Measurements from ENCODE around the gene RAB1B.
A peak's percentile ranks its signal among the peaks of the same experiment; 100 is the strongest.
"Not testable (repeated sequence)": the region's sequence is repeated elsewhere in the genome, so short reads cannot be mapped to it uniquely, and the experiment has no call there.

The RAB1B gene

GRCh38 chr11:66310803-66311440, 42.5 kb downstream of the RAB1B start:
- DNase-seq: not testable (repeated sequence)

DNA sequence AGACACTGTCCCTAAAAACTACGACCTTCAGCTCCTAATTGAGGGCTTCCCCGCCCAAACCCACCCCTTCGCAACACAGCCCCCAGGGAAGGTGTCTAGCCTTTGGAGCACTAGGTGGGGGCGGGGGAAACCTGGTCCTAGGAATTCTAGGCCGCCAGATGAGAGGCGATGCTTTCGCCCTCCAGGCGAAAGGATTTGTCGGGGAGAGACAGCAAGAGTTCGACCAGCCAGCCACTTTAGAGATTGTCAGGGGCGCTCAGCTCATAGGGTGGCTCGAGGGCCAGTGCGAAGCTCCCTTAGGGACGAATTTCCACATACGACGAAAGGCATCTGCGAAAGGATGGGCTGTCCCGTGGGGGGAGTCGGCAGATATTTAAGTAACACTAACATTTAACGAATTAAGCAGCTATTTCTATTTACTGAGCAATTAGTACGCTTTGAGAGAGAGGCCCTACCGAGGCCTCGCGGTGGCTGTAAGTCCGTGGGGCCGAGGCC, 43.1 kb downstream of the RAB1B start:
- no peak for DNase-seq

GRCh38 chr11:66311965-66312548, 43.6 kb downstream of the RAB1B start:
- DNase-seq: peak; percentile 97

DNA sequence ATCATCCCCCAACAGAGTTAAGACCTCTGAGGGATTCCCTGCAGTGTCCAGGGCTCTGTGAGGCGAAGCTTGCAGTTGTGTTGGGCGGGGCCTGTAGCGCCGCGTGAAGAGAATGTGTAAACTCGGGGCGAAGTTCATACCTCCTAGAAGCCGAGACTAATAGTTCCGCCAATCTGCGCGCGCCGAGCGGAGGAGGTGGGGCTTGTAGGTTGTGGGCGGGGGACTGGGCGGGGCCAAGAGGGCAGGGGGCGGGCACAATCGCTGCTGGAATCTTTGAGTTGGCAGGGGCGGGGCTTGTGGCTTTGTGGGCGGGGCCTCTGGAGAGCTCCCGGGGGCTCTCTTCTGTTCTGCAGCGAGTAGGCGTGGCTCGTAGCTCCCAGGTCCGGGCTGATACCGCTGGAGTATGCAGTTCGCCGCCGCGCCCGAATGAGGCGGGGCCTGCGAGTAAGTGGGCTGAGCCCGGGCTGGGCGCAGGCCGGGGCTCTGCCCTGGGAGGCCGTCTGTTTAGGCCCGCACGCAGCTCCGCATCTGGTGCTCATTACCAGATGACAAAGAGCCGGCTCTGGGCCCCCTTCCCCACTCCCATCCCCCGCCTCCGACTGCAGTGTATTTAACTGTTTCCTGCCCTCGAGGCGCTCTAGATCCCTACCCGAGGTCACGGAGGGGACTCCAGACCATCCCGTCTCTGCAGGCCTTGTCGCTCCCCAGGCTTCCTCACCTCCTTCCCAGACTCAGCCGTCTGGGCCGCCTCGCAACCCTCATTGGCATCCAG, 44.3 kb downstream of the RAB1B start:
- peak; percentile 98 for DNase-seq

- no peak for DNase-seq
These were observed 45.1 kb downstream of the RAB1B start for GRCh38 chr11:66313321-66314185.

DNA sequence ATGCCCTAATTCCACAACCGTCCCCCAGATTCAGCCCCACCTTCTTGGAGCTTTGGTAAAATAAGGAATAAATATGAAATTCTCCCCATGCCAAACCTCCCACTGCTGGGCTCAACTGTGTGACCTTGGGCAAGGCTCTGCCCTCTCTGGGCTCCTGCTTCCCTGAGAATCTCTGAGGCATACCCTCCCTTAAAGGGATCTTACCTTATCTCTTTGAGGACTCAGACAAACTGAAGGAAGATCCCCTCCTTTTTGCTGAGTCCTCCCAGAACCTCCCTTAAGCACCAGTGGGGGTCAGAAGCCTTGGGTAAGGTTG, 45.7 kb downstream of the RAB1B start:
- no peak for DNase-seq

DNA sequence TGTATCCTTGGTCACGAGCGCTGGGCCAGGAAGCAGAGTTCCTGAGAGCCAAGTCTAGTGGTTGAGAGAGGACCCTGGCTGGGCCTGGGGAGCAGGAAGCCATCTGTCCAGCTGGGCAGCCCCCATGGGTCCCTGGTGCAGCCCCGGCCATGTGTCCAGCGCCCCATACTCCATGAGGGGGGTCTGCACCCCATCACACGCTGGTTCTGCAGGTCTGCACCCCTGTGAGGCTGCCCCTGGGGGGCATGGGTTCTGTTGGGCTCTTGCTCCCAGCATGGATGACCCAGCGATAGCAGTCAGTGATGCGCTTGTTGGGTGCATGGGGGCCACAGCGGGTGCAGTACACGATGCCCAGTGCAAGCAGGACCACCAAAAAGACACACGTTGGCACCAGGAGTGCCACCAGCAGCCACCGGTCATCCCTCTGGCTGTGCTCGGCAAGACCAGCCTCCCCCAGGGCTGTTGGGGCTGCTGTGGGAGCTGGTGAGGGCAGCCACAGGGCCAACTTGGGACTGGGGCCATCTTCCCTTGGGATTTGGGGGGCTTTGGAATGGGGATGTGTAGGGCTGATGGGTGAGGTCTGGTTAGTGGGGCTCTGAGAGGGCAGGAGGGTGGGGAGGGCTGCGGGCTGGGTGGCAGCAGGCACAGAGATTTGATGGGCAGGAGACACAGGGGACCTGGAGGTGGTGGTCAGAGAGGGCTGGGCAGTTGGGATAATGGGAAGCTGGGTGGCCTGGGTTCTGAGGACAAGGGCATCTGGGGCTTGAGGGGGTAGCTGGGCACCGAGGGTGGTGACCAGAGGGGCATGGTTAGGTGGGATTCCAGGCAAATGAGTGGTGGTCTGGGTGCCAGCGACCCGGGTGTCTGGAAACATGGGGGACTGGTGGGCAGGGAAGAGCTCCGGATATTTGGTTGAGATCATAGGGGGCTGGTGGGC, 46.4 kb downstream of the RAB1B start:
- DNase-seq: no peak

- DNase-seq: no peak
These were observed 47.1 kb downstream of the RAB1B start for GRCh38 chr11:66315498-66315885.

GRCh38 chr11:66315921-66316811, 47.7 kb downstream of the RAB1B start:
- DNase-seq: no peak

- no peak for DNase-seq
These were observed 48.4 kb downstream of the RAB1B start, which contains the start of gene CD248 for GRCh38 chr11:66316849-66317251. Gene CD248, minus strand, starts transcription at chr11:66317044. Its CDS starts 17 bp downstream, at chr11:66317027.

- DNase-seq: no peak
These were observed 48.9 kb downstream of the RAB1B start for GRCh38 chr11:66317322-66317722.

DNA sequence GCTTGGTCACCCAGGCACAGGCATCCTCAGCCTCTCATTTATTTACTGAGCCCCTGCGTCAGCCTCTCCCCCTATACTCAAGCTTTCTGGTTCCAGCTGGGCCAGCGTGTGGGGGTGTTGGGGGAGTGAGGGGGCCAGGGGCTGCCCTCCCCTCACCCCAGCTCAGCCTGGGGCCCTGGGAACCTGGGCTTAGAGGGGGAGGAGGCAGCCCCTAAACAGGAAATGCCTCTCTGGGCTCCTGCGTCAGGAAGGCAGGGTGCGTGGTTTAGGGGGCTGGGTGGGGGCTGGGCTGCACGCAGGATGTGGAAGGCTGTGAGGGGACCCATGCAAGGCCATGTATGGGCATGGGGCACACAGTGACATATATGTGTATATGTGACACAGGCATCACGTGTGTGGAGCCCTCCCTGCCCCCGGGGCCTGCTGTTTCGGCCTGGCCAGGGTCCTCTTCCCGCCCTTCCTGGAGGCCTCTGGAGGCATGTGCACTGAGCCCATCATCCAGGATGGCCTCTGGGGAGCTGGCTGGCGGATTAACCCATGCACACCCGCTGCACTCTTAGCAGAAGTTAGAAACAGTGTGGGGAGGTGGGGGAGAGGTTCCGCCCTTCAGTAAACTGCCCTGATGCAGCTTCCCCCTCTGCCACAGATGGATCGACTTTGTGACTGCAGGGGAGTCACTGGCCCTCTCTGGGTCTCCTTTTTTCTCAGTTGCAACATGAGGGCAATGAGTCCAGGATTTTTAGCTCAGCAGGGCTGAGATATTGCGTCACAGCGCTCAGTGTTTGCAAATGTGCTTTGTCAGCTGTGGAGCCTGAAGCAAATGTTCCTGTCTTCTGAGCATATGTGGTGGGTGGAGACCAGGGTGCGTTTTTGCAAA, 49.5 kb downstream of the RAB1B start:
- peak; percentile 76 for DNase-seq

DNA sequence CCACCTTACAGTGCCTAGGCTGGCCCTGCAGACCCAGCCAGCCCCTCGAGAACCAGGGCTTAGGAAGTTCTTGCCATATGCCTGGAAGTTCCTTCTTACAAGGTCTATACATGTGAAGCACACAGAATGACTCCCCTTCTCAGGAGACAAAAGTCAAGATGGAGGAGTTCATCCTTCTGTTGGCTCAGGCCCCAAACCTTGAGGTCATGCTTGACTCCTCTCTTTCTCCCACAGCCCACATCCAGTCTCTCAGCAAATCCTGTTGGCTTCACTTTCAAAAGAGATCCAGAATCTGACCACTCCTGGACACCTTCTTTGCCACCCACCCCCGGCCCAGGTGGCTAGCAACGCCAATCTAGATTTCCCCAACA, 50.1 kb downstream of the RAB1B start:
- DNase-seq: no peak

GRCh38 chr11:66320289-66320688, 51.9 kb downstream of the RAB1B start:
- DNase-seq: not testable (repeated sequence)

GRCh38 chr11:66320748-66321147, 52.3 kb downstream of the RAB1B start:
- DNase-seq: not testable (repeated sequence)

DNA sequence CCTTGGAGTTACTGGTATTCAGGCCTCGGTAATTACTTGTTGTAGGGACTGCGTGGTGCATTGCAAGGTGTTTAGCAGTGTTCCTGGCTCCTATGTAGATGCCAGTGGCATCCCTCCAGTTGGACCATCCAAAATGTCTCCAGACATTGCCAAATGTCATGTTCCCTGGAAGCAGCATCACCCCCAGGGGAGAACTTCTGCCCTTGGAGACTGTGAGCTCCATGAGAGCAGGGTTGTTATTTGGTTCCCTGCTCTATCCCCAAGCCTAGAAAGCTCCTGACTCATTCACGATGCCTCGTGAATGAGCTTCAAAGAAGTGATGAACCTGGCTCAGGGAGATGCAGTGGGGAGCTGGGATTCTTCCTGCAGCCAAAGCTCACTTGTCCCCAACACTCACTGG, 53.2 kb downstream of the RAB1B start:
- DNase-seq: no peak

- no peak for DNase-seq
These were observed 54.4 kb downstream of the RAB1B start for GRCh38 chr11:66322732-66323427.

GRCh38 chr11:66323684-66324083, 55.2 kb downstream of the RAB1B start:
- no peak for DNase-seq

DNA sequence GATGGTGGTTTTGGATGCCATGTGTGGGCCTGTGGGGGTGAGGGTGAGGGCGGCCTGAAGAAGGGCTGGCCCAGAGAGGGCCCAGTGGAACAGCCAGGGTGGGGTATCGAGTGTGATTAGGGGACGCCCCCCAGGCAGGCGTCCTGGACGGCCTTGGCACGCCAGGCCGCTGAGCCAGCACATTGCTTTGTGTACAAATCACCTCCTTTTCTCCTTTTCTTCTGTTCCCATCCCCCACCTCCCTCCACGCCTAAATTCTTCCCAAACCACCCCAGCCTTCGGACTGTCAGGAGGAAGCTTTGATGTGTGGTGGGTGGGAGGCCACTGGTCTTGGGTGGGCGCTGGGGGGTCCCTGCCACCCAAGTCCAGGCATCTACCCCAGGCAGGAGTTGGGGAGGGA, 56.2 kb downstream of the RAB1B start:
- DNase-seq: no peak
